LNCaP clone FGC (cell line): ENCODE results near the gene FA2H.

Experiments used
- DNase-seq: peaks from one replicate; pipeline ENCODE4 v3.0.0-alpha.2; 2011; ENCODE audit warnings: low read depth
- H3K4me3 ChIP-seq: 2 replicates; pipeline ENCODE4 v1.5.1; 2011; ENCODE audit warnings: mild to moderate bottlenecking, low read depth, low read length, control low read depth
- TF ChIP-seq, protein P1 (sequence below): IDR thresholded peaks from 2 replicates; pipeline ENCODE4 v1.5.1; 2012; ENCODE audit warnings: mild to moderate bottlenecking; ENCODE audit not compliant: control insufficient read depth, insufficient read depth; ENCODE audit errors: extremely low read depth

FA2H gene

DNA sequence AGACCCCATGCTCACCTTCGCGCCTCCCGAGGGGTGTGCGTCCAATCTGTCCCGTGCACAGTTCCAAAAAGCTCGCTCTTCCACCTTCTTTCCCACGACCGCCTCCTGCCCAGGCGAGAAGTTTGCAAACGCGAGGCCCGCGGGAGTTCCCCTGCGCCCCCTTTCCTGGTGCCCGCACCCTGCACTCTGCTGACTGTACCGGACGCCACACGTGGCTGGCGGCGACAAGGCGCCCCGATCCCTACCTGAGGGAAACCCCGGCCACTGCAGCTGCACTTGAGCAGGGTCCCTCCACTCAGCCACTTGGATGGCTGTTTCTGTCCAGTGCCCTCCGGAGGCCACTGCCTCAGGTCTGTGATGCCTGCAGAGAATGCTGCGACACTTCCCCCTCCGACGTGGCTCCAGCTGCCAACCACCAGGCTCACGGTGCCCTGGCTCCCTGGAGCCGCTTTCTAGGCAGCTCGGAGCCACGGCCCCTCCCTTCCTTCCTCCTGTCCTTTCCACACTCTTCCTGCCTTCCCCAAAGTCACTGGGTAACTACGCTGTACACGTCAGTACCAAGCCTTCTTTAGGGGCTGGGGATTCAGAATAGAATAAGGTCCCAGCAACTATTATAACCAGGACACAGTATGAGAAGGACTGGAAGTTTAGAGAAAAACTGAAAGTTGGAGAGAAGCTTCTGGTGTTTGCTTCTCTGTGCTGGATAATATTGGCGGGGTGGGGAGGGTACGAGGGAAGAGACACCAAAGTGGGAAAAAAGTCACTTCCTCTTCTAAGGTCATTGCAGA is 74.0 kb downstream of the FA2H start, which contains the start of gene MLKL:
MLKL (minus strand) TSS at position 425 of the 788 bp plus-strand sequence. CDS start 5,105 bp downstream, outside the sequence.
- H3K4me3 ChIP-seq = peak within 1 kb of the TSS; percentile 55
- no peak for DNase-seq
- TF ChIP-seq, protein P1, sequence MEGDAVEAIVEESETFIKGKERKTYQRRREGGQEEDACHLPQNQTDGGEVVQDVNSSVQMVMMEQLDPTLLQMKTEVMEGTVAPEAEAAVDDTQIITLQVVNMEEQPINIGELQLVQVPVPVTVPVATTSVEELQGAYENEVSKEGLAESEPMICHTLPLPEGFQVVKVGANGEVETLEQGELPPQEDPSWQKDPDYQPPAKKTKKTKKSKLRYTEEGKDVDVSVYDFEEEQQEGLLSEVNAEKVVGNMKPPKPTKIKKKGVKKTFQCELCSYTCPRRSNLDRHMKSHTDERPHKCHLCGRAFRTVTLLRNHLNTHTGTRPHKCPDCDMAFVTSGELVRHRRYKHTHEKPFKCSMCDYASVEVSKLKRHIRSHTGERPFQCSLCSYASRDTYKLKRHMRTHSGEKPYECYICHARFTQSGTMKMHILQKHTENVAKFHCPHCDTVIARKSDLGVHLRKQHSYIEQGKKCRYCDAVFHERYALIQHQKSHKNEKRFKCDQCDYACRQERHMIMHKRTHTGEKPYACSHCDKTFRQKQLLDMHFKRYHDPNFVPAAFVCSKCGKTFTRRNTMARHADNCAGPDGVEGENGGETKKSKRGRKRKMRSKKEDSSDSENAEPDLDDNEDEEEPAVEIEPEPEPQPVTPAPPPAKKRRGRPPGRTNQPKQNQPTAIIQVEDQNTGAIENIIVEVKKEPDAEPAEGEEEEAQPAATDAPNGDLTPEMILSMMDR = no peak

DNA sequence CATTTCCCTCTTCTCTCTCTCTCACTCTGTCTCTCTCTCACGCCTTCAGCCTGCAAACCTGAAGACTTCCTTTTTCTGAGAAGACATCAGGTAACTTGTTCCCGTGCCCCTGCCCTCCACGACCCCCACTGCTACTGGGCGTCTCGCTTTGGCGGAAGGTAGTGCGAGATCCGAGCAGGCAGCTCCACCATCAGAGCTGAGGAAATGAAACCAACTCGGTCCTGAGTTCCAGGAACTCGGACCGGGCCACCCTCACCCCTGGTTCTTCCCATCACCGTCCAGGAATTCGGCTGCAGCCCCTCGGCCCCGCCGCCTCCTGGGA is 74.5 kb downstream of the FA2H start:
- DNase-seq = no peak

DNA sequence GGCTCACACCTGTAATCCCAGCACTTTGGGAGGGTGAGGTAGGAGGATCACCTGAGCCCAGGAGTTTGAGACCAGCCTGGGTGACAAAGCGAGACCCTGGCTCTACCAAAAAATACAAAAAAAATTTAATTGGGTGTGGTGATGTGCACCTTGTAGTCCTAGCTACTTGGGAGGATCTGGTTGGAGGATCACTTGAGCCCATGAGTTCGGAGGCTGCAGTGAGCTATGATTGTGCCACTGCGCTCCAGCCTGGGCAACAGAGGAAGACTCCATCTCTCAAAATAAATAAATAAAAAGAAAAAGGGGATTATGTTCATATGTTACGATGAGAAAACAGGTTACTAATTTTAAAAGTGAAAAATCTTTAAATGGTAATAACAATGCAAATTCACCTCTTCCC is 75.0 kb downstream of the FA2H start:
- H3K4me3 ChIP-seq = peak overlapping the region; percentile 55

More for the DNA sequence above, 74.5 kb downstream of the FA2H start:
- H3K4me3 ChIP-seq = peak overlapping the region; percentile 55
- TF ChIP-seq, protein P1 = no peak

DNA sequence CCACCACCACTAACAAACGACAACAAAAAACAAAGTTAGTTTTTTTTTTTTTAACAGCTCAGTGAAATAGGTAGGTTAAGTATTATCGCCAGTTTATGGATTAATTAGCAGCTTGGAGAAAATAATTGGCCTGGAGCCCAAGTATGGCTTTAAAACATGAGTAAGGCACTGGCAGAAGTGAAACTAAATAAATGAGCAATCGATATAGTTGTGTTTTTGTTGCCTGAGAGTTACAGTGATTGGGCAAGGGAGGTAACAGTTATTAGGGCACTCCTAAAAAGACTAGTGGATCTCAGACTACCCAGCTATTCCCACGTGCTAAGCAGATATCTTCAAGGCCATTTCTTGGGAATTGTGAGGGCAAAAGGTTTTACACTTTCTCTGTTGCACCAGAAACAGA is 76.4 kb downstream of the FA2H start:
- no peak for DNase-seq
- TF ChIP-seq, protein P1 = no peak
- H3K4me3 ChIP-seq = no peak overlapping the region

More for the DNA sequence above, 75.0 kb downstream of the FA2H start:
- no peak for DNase-seq
- TF ChIP-seq, protein P1 = no peak

DNA sequence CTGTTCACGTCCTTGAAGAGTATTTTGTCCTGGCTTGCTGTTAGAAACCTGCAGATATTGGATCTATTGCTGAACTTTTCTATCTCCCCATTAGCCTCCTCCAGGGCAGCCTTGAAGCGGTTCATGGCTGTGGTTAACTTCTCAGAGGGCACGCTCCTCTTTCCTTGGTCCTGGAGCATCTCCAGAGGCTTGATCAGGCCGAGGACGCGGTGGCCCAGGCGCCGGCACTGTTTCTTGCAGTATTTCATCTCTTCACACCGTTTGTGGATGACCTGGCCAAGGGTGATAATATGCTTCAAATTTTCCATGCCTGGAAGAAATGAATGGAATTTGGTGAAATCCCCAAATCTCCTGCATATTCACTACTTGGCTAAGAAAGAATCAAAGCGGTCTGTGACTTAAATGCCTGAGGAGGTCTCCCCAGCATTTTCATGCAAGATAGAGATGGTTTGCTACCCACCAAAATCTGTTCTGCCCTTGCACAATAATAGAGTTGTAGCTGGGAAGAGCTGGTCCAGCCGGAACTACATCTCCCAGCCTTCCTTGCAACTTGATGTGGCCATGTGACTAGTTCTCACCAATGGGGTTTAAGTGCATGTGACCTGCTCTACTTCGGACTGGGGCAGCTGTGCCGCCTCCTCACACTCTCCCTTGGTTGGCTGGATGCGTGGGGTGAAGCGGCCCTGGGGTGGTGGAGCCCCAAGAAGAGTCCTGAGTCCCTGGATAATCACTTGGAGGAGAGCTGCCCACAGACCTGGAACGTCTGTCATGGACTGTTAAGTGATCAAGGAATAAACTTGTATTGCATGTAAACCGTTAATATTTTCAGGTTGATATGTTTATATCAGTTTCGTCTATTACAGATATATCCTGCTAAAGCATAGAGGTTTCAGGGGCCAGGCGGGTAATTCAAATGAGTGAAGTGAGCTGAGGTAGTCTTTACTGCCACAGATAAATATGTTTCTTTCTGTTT is 78.9 kb downstream of the FA2H start:
- peak; percentile 72 for DNase-seq
- peak overlapping the region; percentile 51 for H3K4me3 ChIP-seq
- TF ChIP-seq, protein P1 = no peak

DNA sequence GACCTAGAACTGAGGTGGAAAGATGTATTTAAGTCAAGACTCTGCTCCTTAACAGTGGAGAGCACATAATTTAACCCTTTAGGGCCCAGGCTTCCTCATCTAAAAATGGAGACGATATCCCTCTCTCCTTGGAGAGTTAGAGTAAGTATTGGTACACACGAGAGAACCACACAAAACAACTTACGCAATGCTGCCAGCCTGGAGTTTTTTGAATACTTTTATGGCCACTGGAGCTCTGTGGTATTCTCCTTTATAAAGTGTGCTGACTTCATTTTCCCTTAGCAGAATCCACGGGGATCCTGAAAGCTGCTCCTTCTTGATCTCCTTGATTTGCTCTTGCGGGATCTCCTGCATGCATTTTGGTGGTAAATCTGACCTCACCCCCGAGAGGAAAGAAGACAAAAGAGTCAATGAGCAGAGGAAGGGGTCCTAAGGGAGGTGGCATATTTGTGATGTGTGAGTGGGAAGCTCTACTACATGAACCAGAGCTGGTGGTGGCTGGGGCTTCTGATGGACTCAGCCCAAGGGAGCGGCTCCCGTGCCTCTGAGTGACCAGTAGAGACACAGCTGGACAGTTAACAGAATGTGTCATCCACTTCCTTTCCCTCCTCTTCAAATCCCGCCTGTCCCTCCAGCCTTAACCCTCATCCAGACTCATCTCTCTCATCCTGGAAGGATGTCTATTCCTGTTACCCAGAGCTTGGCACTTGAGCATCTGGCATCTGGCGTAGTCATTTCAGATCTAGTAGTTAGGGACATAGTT is 83.3 kb downstream of the FA2H start:
- TF ChIP-seq, protein P1 = no peak
- H3K4me3 ChIP-seq = no peak overlapping the region
- DNase-seq = no peak
